Left lung (tissue), 10 donors: ENCODE data around the gene MCUB. TPM values are rescaled to one million over a fixed set of nuclear protein-coding genes. Genes with fewer than 3 reads are reported as not detected.
"Not testable (repeated sequence)": the region's sequence is repeated elsewhere in the genome, so short reads cannot be mapped to it uniquely, and the experiment has no call there.

Experiments used
- ATAC-seq: fragments of 200-7000 bp; cut with Tn5 transposase; one replicate; pipeline ENCODE4 v1.9.1; 2020; ENCODE audit warnings: moderate library complexity
- DNase-seq, 4 donors: peaks; one replicate each; pipeline ENCODE4 v3.0.0-alpha.2; 2013 to 2020
- H3K27ac ChIP-seq, 2 donors: fragments of 200-600 bp; sonication (generic) in 1 of 2; one replicate each; pipeline versions ENCODE4 v1.5.0 to v1.8.0; 2020 to 2021
- H3K27me3 ChIP-seq, 2 donors: fragments of 200-600 bp; sonication (generic) in 1 of 2; one replicate each; pipeline versions ENCODE4 v1.5.0 to v1.8.0; 2020 to 2021
- H3K36me3 ChIP-seq, 2 donors: fragments of 200-600 bp; sonication (generic) in 1 of 2; one replicate each; pipeline versions ENCODE4 v1.5.0 to v1.8.0; 2020 to 2021
- H3K4me1 ChIP-seq, 2 donors: fragments of 200-600 bp; one replicate each; pipeline ENCODE4 v1.8.0; 2021
- H3K4me3 ChIP-seq, 2 donors: fragments of 200-600 bp; sonication (generic) in 1 of 2; one replicate each; pipeline versions ENCODE4 v1.5.0 to v1.8.0; 2020 to 2021; ENCODE audit warnings: mild to moderate bottlenecking in 1 of 2
- H3K9me3 ChIP-seq, 2 donors: fragments of 200-600 bp; sonication (generic) in 1 of 2; one replicate each; pipeline versions ENCODE4 v1.5.0 to v1.8.0; 2020 to 2021
- CTCF ChIP-seq, 2 donors: fragments of 200-600 bp; sonication (generic) in 1 of 2; IDR thresholded peaks; one replicate each; pipeline versions ENCODE4 v1.5.0 to v1.8.0; 2021; ENCODE audit warnings: antibody characterized with exemption in 2 of 2
- intact Hi-C, 2 donors: fragments of 100-400 bp; cut with DNase I; formaldehyde crosslinking; loops; one replicate each; pipeline versions ENCODE4 v1.11.2 to v1.14.2; 2022
- polyA plus RNA-seq, 6 donors: library from polyadenylated mRNA; unstranded; fragments of 120-200 nt; gene quantifications; one replicate each; pipeline ENCODE4 v1.2.1, GENCODE V29; 2013; ENCODE audit not compliant: insufficient read length in 6 of 6
- total RNA-seq, 2 donors: library from RNA; stranded (reverse); fragmentation: NEBNext Ultra II Directional; extraction: Animal tissue kit (Norgen Biotek cat#: 25700); gene quantifications; one replicate each; pipeline ENCODE4 v1.2.1, GENCODE V29; 2021
- donor health status: DM: no; HTN: yes; CAD: no.
- donor health status: DM: no; HTN: no; CAD: no.

MCUB gene
- total and polyA plus RNA-seq, 8 donors, result 5.3 to 28.2 (median 6.2) TPM

- Histone ChIP-seq H3K9me3 (no peaks in the 10 kb centered on the region), H3K27me3 (no peaks in the 10 kb centered on the region), H3K4me3 (no peak overlapping the region), H3K4me1 (peaks cover 0 to 5% of the 10 kb centered on the region in 2 donors), H3K36me3 (no peaks in the 10 kb centered on the region), H3K27ac (no peak overlapping the region)
- TF ChIP-seq CTCF (IDR thresholded peaks at IDR 0.05), result no peak
- ATAC-seq (no peak), DNase-seq (no peak)
- intact Hi-C loops, result no loop called here
Observed at GRCh38 chr4:109590905-109591304, 30.9 kb downstream of the MCUB start.

GRCh38 chr4:109592367-109592766, 32.3 kb downstream of the MCUB start:
- no peak for TF ChIP-seq CTCF (IDR thresholded peaks at IDR 0.05)
- Histone ChIP-seq H3K4me1 (peaks cover 0 to 5% of the 10 kb centered on the region in 2 donors), H3K27ac (no peak overlapping the region), H3K27me3 (no peaks in the 10 kb centered on the region), H3K9me3 (no peaks in the 10 kb centered on the region), H3K4me3 (no peak overlapping the region), H3K36me3 (no peaks in the 10 kb centered on the region)
- DNase-seq, result no peak
- intact Hi-C loops, result no loop called here
- ATAC-seq, result no peak

GRCh38 chr4:109595123-109595522, 35.1 kb downstream of the MCUB start:
- H3K27ac ChIP-seq, intact Hi-C loops, H3K4me1 ChIP-seq, H3K27me3 ChIP-seq, H3K9me3 ChIP-seq, H3K36me3 ChIP-seq, ATAC-seq, H3K4me3 ChIP-seq, DNase-seq: not testable (repeated sequence)

- H3K9me3 ChIP-seq, H3K4me1 ChIP-seq, DNase-seq, ATAC-seq, H3K36me3 ChIP-seq, H3K27me3 ChIP-seq, intact Hi-C loops, H3K27ac ChIP-seq, H3K4me3 ChIP-seq: not testable (repeated sequence)
Observed at GRCh38 chr4:109596420-109597085, 36.5 kb downstream of the MCUB start.

GRCh38 chr4:109599046-109599652, 39.1 kb downstream of the MCUB start:
- Histone ChIP-seq H3K4me1 (no peaks in the 10 kb centered on the region), H3K27ac (no peak overlapping the region), H3K9me3 (peaks cover 0 to 2% of the 10 kb centered on the region in 2 donors), H3K4me3 (no peak overlapping the region), H3K36me3 (peaks cover 0 to 3% of the 10 kb centered on the region in 2 donors), H3K27me3 (no peaks in the 10 kb centered on the region)
- no peak for TF ChIP-seq CTCF (IDR thresholded peaks at IDR 0.05)
- intact Hi-C loops, result no loop called here
- ATAC-seq (no peak), DNase-seq (no peak)

- intact Hi-C loops, result no loop called here
- Histone ChIP-seq H3K36me3 (peaks cover 0 to 3% of the 10 kb centered on the region in 2 donors), H3K27me3 (no peaks in the 10 kb centered on the region), H3K27ac (no peak overlapping the region), H3K4me3 (no peak overlapping the region), H3K9me3 (peaks cover 0 to 2% of the 10 kb centered on the region in 2 donors), H3K4me1 (no peaks in the 10 kb centered on the region)
- TF ChIP-seq CTCF (IDR thresholded peaks at IDR 0.05), result no peak
- no peak for DNase-seq
- no peak for ATAC-seq
Observed at GRCh38 chr4:109600431-109600830, 40.4 kb downstream of the MCUB start.
